SK-N-MC (cell line): ENCODE data around the gene PHYH.

Experiments
- DNase-seq: peaks from one replicate; pipeline ENCODE4 v3.0.0-alpha.2; 2011; ENCODE audit warnings: low read depth, low spot score
- H3K27ac ChIP-seq: fragments of 200-600 bp; sonication (generic); 2 replicates; pipeline ENCODE4 v1.5.1; 2016; ENCODE audit warnings: mixed run types
- H3K36me3 ChIP-seq: fragments of 200-600 bp; sonication (generic); 2 replicates; pipeline ENCODE4 v1.6.1; 2017; ENCODE audit warnings: antibody characterized with exemption, low read length, mixed read lengths; ENCODE audit not compliant: insufficient read depth
- H3K4me3 ChIP-seq: fragments of 200-600 bp; sonication (generic); 2 replicates; pipeline ENCODE4 v1.5.1; 2016
- H3K9ac ChIP-seq: fragments of 200-600 bp; sonication (generic); 2 replicates; pipeline ENCODE4 v1.8.0; 2017; ENCODE audit warnings: mixed run types, mixed read lengths; ENCODE audit not compliant: insufficient read length
- H3K9me3 ChIP-seq: fragments of 200-600 bp; sonication (generic); 2 replicates; pipeline ENCODE4 v1.6.1; 2017; ENCODE audit warnings: low read depth, mild to moderate bottlenecking, antibody characterized with exemption, low read length, moderate library complexity, mixed read lengths
- EZH2 ChIP-seq: fragments of 200-600 bp; sonication (generic); IDR thresholded peaks from one replicate; pipeline ENCODE4 v1.6.1; 2017; ENCODE audit warnings: antibody characterized with exemption
- FOXP2 ChIP-seq: optimal IDR thresholded peaks from 2 replicates; pipeline ENCODE3; 2011; ENCODE audit warnings: mild to moderate bottlenecking, moderate library complexity; ENCODE audit not compliant: insufficient read depth; ENCODE audit errors: extremely low read length, control extremely low read depth
- POLR2AphosphoS5 ChIP-seq: IDR thresholded peaks from 2 replicates; pipeline ENCODE4 v1.6.1; 2012; ENCODE audit warnings: mild to moderate bottlenecking, low read depth, low read length, borderline replicate concordance

Gene PHYH

DNA sequence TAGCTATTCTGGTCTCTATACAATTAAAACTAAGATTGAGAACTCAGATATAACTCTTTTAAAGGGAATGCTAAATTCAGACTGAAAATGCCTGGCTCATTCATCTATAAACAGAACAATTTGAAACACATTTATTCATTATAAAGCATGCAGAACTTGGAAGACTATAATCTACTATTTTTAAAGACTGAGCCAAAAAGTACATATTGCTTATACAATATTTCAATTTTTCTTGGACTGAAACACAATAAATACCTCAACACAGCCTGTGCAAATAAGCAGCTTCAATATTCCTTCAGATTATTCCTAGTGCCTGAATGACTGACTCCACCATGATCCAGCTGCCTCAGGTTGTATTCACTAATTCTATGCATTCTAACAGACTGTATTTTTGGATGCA is 15.5 kb upstream of the PHYH start:
- H3K9me3 ChIP-seq = no peaks in the 10 kb centered on the region
- no peak for DNase-seq
- no peaks in the 10 kb centered on the region; the same call in 1 of the 2 replicates for H3K36me3 ChIP-seq
- TF ChIP-seq FOXP2 = no peak
- TF ChIP-seq POLR2AphosphoS5 = no peak
- TF ChIP-seq EZH2 = no peak
- H3K27ac ChIP-seq = no peak overlapping the region
- no peak overlapping the region for H3K9ac ChIP-seq
- no peak overlapping the region for H3K4me3 ChIP-seq

- no peak overlapping the region for H3K4me3 ChIP-seq
- H3K27ac ChIP-seq = no peak overlapping the region
- no peaks in the 10 kb centered on the region for H3K36me3 ChIP-seq
- DNase-seq = no peak
- TF ChIP-seq POLR2AphosphoS5 (no peak), EZH2 (no peak), FOXP2 (no peak)
- no peaks in the 10 kb centered on the region for H3K9me3 ChIP-seq
- H3K9ac ChIP-seq = no peak overlapping the region
Observed at GRCh38 chr10:13311177-13311575, 11.3 kb upstream of the PHYH start.

- no peaks in the 10 kb centered on the region for H3K9me3 ChIP-seq
- H3K4me3 ChIP-seq = no peak overlapping the region
- TF ChIP-seq FOXP2 (no peak), EZH2 (no peak), POLR2AphosphoS5 (no peak)
- no peak overlapping the region for H3K27ac ChIP-seq
- no peak overlapping the region for H3K9ac ChIP-seq
- DNase-seq = no peak
- H3K36me3 ChIP-seq = no peaks in the 10 kb centered on the region
Observed at GRCh38 chr10:13310518-13311176, 10.8 kb upstream of the PHYH start.

DNA sequence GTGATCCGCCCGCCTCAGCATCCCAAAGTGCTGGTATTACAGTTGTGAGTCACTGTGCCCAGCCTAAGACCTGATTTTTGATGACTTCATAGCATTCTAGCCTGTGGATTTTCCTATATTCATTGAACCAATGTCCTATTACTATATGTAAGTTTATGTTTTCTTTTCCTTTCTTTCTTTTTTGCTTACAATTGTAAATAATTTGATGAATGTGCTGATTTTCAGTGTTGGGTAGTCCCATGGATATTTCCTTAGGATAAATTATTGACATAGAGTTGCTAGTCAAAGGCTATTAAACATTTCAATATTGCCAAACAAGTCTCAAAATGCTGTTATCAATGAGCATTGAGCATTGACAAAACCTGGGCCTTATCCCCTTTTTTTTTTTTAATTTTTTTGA is 9.9 kb upstream of the PHYH start:
- Histone ChIP-seq H3K4me3 (no peak overlapping the region), H3K36me3 (no peaks in the 10 kb centered on the region), H3K27ac (no peak overlapping the region), H3K9ac (no peak overlapping the region), H3K9me3 (no peaks in the 10 kb centered on the region)
- no peak for TF ChIP-seq FOXP2
- no peak for TF ChIP-seq EZH2
- TF ChIP-seq POLR2AphosphoS5 = no peak
- DNase-seq = no peak

DNA sequence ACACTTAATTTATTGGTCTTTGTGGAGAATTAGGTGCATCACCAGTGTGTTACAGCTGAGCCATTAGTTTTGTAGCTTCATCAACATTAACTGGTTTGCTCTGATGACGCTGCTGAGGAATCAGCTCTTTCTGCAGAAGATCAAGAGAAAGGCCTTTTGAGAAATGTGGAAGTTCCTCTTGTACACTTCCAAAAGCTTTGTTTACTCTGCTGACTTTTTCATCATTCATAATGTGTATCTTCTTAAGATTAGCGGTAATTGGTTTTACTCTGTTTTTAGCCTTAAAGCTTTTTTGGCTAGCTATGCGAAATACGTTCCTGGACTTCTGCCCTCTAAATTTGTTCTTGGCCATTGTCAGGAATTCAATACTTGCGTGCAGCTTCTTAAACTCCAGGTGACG is 8.2 kb upstream of the PHYH start:
- Histone ChIP-seq H3K9ac (no peak overlapping the region), H3K36me3 (no peaks in the 10 kb centered on the region), H3K27ac (no peak overlapping the region), H3K9me3 (no peaks in the 10 kb centered on the region), H3K4me3 (no peak overlapping the region)
- no peak for DNase-seq
- TF ChIP-seq POLR2AphosphoS5 (no peak), EZH2 (no peak), FOXP2 (no peak)

DNA sequence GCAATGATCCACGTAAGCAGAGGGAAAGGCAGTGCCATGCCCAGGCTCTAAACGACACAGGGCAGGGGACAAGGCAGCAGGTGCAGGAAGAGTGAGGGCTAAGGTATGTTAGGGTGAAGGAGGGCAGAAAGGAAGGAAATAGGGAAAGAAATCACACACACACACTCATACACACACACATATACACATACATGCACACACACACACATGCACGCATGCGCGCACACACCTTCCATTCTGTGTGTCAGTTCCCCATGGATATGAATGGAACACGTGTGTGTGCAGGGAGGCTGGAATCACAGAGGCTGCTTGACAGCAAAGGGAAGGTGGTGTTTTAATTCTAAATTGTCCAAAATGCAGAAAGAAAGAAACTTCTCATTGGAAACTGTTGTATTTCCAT is 6.2 kb upstream of the PHYH start:
- no peaks in the 10 kb centered on the region for H3K9me3 ChIP-seq
- no peak for DNase-seq
- no peak overlapping the region for H3K27ac ChIP-seq
- no peak overlapping the region for H3K9ac ChIP-seq
- H3K36me3 ChIP-seq = no peaks in the 10 kb centered on the region
- TF ChIP-seq FOXP2 (no peak), EZH2 (no peak), POLR2AphosphoS5 (no peak)
- no peak overlapping the region for H3K4me3 ChIP-seq

DNA sequence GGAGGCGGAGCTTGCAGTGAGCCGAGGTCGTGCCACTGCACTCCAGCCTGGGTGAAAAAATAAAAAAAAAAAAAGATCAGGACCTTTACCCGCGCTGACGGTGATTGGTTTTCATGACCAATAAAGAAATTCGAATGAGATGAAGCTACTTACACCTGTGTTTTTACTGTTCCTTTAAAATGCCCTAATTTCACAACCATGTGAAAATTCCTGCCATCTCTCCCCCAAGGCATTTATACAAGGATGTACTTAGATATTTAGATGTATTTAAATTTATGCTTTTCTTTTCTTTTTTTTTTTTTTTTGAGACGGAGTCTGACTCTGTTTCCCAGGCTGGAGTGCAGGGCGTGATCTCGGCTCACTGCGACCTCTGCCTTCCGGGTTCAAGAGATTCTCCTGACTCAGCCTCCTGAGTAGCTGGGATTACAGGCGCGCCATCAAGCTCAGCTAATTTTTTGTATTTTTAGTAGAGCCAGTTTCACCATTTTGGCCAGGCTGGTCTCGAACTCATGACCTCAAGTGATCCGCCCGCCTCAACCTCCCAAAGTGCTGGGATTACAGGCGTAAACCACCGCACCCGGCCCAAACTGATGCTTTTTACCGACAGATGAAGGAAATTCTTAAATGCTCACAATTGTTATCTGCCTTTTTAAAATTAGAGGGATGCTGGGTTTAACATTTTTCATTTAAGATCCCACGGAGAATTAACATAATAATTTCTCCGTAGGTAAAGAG is 3.1 kb upstream of the PHYH start:
- H3K9ac ChIP-seq = no peak overlapping the region

DNA sequence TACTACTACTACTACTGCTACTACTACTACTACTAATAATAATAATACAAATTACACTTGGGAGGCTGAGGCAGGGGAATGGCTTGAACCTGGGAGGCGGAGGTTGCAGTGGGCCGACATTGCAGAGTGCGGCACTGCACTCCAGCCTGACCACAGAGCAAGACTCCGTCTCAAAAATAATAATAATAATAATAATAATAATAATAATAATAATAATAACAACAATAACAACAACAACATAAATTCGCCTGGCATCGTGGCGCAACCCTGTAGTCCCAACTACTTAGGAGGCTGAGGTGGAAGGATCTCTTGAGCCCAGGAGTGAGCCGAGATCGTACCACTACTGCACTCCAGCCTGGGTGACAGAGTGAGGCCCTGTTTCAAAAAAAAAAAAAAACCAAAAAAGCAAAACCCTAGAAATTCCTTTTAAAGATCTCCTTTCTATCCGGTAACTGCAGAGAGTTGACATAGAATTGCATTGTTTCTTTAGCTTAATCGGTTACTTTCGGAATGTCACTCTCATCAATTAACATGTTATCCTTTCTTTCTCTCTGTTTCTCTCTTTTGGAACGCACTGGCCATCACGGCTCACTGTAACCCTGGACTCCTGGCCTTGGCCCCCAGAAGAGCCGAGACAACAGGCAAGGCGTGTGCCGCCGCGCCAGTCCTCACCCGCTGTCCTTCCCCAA is 972 bp downstream of the PHYH start:
- no peak for DNase-seq
- Histone ChIP-seq H3K36me3 (no peaks in the 10 kb centered on the region), H3K9me3 (no peaks in the 10 kb centered on the region), H3K4me3 (no peak overlapping the region), H3K9ac (no peak overlapping the region), H3K27ac (no peak overlapping the region)
- TF ChIP-seq FOXP2 (no peak), EZH2 (no peak), POLR2AphosphoS5 (no peak)

More for the DNA sequence above, 3.1 kb upstream of the PHYH start:
- Histone ChIP-seq H3K4me3 (no peak overlapping the region; the same call in 1 of the 2 replicates), H3K27ac (no peak overlapping the region), H3K36me3 (no peaks in the 10 kb centered on the region), H3K9me3 (no peaks in the 10 kb centered on the region)
- DNase-seq = no peak
- TF ChIP-seq POLR2AphosphoS5 (no peak), FOXP2 (no peak)

GRCh38 chr10:13296476-13296875 is 3.4 kb downstream of the PHYH start:
- no peaks in the 10 kb centered on the region for H3K36me3 ChIP-seq
- no peak overlapping the region for H3K4me3 ChIP-seq
- no peak for DNase-seq
- no peak for TF ChIP-seq FOXP2
- TF ChIP-seq EZH2 = no peak
- no peak for TF ChIP-seq POLR2AphosphoS5
- no peaks in the 10 kb centered on the region for H3K9me3 ChIP-seq
- no peak overlapping the region for H3K27ac ChIP-seq
- no peak overlapping the region for H3K9ac ChIP-seq
